KBM-7 (cell line): ENCODE data around the gene S100A12.
A peak's percentile ranks its signal among the peaks of the same experiment; 100 is the strongest.
"Not testable (repeated sequence)": the region's sequence is repeated elsewhere in the genome, so short reads cannot be mapped to it uniquely, and the experiment has no call there.

Experiments
- DNase-seq: peaks from one replicate; pipeline ENCODE4 v3.0.0-alpha.2; 2015
- in situ Hi-C: fragments of 300-500 bp; cut with MboI; formaldehyde crosslinking; loops from 2 replicates; pipeline ENCODE4 v1.14.3; 2020; ENCODE audit warnings: low sequenced_read_pairs, low pct_unique_long_range_greater_than_20kb, mixed read lengths

S100A12 gene

DNA sequence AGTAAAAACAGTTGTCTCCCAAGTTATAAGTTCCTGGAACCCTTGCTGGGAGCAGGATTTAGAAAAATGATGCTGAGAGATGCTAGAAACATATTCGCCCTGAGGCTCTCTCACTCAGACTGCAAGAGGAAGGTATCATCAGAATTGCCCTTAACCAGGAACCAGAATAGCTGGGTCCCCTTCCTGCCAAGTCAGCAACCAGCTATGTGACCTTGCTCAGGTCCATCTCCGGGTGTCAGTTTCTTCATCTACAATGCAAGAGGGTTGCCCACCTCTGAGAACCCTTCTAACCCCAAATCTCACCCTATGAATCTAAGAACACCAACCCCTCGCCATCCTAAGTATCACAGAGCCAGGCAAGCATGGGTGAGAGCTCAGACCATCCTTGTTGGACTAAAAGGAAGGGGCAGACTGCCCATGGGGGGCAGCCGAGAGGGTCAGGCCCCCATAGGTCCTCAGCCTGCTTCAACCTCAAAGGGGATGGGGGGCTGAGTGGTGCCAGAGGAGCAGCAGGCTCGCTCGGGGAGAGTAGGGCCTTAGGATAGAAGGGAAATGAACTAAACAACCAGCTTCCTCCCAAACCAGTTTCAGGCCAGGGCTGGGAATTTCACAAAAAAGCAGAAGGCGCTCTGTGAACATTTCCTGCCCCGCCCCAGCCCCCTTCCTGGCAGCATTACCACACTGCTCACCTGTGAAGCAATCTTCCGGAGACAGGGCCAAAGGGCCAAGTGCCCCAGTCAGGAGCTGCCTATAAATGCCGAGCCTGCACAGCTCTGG lies 18.2 kb downstream of the S100A12 start:
- in situ Hi-C loops: no loop called here
- peak; percentile 33 for DNase-seq

DNA sequence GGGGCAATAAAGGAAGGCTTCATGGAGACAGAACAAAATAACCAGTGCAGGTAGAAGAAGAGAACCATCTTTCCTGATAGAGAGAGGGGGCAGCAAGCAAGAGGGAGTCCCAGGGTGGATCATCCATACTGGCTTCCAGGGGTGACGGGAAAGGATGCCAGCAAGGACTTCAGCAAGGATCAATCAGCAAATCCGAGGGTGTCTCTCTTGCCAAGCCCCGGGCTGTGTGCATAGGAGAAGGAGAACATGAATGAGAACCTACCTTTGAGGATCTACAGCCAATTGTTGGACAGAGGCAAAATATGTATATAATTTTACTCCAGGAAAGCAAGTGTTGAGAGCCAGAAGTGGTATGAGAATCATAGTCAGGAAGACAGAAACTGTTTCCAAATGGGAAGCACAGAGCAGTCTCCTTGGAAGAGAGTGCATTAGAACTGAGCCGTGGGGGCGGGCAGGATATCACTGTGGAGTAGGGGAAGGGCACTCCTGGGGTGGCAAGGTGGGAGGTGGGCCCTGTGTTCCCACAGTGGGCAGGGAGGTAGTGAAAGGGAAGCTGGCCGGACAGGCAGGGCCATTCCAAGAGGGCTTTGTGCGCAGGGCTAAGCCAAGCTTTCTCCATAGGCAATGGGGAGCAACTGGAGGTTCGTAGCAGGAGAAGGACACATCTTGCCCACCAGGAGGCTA lies 18.9 kb downstream of the S100A12 start:
- DNase-seq: no peak
- in situ Hi-C loops: no loop called here

DNA sequence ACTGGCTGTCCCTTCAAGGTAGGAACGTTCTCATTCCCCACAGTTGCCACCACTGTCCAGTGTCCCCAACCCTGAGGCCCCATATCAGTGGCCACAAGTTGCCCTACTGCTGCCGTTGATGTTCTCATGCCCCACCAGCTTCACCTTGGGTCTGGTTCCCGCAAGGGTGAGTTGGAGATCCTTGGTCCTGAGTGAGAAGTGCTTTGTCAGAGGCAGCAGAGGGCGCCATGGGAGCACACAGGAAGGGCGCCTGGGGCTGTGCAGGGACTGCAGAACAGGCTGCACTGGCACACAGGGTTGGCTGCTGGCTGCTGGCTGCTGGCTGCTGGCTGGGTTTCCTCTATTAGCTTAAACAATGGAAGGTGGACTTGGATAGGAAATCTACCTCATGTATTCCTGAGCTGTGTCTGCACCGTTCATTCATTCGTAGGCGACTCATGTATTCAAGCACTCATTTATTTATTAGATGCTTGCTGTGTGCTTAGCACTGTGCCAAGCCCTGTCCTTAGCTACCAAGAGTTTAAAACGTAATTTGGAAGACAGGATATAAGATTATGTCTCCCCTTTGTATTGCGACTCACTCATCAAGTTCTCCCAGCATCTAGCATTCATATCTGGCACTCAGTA lies 19.9 kb downstream of the S100A12 start:
- DNase-seq: peak; percentile 65
- in situ Hi-C loops: no loop called here

DNA sequence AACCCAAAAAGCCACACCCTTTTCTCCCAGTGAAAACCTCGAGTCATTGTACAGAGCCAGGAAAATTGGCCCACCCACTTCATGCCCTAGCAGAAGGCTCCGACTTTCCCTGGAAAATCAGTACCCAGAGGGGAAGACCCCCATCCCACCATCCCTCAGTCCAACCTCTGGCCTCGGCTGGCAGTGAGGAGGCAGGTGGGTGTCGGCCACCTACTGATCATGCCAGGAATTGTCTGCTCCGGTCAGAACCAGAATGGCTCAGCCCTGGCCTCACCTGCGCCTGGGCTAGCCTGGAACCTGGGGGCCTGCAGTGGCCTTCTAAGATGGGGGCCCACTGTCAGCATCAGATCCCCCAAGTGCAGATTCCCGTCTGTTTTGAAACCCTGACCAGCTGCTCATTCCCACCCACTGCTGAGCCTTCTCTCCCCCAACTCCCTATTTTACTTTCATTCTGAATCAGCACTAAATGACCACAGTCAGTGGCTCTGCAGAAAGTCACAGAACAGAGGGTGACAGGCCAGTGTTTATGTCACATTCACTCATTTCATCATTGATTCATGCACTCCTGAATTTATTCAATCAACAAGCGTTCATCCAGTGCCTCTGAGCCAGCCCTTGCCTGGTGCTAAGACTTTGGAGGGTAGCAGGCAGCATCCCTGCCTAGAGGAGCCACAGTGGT lies 20.8 kb downstream of the S100A12 start:
- in situ Hi-C loops: no loop called here

DNA sequence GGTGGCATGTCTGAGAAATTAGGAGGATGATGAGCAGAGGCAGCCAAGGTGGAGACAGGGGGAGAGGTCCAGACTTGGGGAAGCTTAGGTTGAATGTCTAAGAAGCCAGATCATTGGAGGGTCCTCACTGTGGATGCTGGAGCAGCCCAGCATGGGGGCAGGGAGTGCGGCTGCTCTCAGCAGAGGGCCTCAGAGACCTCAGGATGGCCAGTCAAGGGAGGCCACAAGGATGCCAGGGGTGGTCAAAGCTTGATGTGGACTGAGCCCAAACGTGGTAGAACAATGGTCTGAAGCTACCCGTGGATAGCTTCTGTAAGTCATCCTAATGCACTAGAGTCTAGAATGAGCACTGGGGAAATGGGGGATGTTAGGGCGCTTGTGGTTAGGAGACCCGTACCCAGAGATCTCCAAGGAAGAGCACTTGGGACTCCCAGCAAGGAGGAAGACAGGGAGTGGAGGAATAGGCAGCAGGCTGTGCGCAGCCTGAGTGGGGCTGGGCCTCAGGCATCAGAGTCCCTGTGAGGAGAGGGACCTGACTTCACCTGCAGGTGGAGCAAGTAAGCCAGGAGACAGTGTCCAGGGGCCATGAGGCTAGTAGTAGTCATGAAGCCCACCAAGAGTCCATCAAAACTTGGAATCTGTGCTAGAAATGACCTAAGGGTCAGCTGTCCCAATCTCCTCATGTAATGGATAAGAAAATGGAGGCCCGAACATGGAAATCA lies 22.0 kb downstream of the S100A12 start:
- in situ Hi-C loops: no loop called here
- no peak for DNase-seq

More for the DNA sequence above, 20.8 kb downstream of the S100A12 start:
- no peak for DNase-seq

DNA sequence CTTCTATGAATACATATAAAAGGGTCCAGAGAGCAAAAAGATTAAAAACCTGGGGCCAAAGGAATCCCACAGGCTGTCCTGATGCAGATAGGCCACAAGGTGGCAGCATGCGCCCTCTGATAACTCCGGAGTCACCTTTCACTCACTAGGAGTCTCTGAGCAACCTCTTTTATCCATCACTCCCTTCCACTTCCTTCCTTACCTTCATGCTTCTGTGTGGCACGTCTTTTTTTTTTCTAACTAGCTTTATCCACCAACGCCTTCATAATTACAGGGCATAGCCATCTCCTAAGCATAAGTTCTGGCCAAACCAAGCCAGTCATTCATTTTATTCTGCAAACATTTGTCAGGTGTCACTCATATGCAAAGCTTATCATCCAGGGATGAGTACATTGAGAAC lies 22.9 kb downstream of the S100A12 start:
- in situ Hi-C loops: no loop called here
- peak; percentile 77 for DNase-seq

DNA sequence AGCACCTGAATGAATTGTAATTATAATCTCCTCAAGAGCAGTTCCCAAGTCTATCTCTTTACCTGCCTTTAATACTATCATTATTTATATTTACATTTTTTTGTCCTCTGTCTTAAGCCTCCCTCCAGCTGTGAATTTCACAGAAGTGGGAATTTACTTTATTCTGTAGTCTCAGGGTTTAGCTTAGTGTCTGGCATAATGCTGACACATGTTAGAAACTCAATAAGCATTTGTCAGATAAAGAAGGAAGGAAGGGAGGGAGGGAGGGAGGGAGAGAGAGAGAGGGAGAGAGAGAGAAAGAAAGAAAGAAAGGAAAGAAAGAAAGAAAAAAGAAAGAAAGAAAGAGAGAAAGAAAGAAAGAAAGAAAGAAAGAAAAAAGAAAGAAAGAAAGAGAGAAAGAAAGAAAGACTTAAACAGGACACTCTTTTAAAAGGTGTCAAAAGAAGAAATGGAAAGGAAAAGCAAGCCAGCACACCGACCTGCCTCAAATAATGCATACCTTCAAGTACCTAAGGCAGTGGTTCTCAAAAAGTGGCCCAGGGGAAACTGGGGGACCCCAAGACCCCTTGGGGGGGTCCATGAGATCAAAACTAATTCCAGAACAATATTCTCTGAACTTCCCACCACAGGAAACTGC lies 25.0 kb downstream of the S100A12 start:
- in situ Hi-C loops: no loop called here
- no peak for DNase-seq

DNA sequence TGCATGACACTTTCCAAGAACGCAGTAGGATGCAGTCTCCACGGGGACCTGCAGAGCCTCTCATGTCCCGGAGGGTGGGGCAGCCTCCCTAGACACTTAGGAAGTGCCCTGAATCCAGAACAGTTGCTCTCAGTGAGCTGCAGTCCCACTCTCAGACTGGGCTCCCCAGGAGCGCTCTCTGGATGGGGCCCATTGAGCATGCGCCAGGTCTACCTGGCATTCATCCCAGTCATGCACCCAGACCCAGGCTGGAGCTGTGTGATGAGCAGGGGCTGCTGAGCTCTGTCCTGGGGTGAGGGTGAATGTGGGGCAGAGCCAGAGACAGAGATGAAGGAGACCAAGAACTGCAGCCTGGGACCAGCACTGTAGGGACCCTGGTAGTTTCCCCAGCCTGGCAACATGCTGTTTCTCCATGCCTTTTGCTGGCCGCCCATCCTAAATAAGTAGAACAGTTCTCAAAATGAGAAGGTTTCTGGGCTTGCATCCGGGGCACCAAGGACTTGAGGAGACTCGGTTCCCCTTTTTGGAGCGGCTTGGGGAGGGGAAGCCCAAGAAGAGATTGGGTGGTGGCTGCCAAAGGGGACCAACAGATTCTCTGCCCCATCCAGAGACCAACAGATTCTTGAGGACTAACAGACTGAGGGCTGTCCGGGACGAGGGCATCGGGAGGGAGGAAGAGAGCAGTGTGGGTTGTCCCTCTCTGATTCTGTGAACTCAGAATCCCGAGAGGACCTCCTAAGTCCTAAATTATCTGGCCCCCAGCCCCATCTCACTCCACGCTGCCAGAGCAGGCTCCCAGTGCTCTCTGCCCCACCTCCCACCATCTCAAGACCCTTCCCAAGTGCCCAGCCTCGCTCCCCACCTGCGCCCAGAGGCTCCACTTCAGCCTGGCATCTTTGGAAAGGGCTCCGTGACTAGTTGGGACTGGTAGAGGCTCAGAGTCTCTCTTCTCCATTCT lies 25.8 kb downstream of the S100A12 start:
- in situ Hi-C loops: no loop called here
- no peak for DNase-seq

DNA sequence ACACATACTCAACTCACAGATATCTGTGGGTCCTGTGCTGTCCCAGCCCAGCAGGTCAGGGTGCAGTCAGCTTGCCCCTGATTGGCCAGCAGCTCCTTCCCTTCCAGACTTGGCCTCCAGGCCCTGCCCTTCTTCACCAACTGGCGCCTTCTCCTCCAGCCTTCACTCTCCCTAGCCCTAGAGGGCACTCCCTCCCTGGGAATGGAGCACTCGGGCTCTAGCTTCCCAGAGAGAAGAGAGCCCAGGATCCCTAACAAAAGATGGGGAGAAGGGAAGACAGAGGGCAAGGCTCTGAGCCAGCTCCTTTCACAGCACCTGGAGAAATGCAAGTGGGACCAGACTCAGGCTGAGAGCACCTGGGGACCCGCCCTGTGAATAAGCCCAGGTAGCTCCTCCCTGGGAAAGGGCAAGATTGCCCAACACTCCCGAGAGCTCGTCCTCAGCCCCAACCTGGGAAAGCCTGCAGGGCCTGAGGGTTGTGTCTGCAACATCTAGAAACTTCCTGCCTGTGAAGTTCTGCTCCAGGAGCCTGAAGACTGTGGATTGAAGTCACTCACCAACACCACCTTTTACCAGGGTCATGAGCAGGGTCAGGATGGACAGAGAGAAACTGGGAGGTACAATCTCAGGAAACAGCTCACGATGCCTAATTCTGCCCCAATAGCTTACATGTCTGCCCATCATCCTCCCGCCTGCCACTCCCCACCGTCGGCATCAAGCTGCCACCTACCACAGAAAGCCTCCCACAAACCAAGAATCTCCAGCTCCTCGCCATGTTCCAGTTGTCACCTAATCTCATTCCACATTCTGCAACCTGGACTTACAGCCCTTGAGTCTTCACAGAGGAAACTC lies 26.7 kb downstream of the S100A12 start, which contains the start of gene PGLYRP4:
Gene PGLYRP4 (minus strand): TSS at position 331 of the 852 bp plus-strand sequence. CDS start 909 bp downstream, outside the sequence.
- DNase-seq: no peak
- in situ Hi-C loops: no loop called here

DNA sequence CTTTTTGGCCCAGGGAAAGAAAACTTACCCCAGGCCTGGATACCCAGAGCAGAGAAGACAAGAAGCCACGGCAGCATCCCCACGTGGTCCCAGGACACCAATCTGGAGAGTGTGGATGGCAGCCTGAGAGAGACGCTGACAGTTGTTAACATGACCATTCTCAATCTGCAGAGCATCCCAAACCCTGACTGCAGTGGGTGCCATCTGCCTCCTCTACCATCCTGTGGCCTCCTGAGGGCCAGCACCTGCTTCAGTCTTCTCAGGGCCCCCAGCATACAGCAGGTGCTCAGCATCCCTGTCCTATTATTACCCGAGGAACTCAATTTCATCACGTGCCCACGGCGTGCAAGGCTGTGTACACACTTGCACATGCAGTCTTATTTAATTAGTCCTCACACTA lies 27.6 kb downstream of the S100A12 start:
- in situ Hi-C loops: no loop called here
- no peak for DNase-seq

DNA sequence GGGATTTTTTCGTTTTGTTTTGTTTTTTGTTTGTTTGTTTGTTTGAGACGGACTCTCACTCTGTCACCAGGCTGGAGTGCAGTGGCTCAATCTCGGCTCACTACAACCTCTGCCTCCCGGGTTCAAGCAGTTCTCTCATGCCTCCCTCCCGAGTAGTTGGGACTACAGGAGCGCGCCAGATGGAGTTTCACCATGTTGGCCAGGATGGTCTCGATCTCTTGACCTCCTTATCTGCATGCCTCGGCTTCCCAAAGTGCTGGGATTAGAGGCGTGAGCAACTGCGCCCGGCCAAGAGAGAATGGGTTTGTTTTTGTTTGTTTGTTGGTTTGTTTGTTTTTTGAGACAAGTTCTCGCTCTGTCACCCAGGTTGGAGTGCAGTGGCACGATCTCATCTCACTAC lies 28.4 kb downstream of the S100A12 start:
- in situ Hi-C loops, DNase-seq: not testable (repeated sequence)

DNA sequence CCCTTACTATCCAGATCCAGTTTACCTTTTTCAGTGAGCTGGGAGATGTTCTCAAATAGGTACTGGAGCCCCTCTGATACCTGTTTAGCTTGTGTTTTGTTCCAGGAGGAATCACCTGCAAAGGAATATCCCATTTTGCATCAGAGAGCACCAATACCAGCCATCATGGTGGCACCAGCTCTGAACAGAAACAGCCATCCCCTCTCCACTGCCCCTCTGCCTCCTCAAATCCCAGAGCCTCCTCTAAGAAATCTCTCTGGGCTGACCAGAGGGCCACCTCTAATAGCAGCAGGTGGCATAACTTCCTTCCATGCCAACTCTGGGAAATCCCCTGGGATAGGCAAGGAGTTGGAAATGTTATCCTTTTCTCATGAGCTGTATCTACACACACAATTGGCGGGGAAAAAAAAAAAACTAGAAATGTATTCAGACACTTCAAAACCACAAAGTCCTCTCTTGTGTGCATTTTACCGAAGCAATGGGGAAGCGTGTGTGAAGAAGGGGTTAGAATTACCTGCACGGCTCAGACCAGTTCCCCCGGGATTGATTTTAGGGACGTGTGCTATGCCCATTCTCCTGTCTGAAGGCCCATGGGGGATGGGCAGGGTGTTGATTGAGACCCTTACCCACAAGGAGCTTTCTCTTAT lies 29.2 kb downstream of the S100A12 start:
- in situ Hi-C loops: no loop called here
- no peak for DNase-seq

DNA sequence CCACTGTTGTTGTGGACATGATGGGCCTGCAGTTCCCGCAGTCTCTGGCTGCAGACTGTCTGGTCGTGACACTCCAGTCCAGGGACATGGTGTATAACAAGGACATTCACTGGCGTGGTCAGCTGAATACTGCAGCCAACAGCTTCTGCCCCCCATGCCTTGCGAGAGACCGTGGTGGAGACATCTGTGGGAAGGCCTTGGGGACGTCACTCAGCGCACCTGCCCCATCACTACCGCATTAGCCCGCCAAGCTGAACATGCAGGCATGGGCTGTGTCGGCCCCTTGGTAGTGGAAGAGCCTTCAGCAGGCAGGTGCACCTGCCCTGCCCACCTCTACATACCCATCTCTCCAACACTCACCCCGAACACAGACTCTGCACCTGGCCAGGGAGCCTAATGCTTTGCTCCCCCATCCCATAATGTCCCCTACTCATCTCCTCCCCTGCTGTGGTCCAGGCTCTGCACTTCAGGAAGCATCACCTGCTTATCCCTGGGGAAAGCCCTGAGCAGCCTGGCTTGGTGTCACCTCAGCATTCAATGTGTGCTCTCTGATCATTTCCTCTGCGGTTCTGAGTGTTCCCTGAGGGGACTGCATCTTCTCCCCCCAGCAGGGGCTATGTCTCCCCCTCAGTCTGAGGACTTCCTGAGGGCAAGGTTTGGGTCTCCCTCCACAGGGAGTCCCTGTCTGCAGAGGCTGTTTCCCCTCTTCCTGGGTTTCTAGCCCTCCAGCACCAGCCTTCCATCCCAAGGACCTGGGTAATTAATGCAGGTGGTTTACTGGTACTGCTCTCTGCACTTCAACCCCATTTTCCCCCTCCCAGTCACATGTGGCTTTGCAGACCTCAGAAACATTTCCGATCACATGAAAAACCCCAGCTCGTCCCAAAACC lies 30.0 kb downstream of the S100A12 start:
- in situ Hi-C loops: no loop called here
- DNase-seq: no peak

DNA sequence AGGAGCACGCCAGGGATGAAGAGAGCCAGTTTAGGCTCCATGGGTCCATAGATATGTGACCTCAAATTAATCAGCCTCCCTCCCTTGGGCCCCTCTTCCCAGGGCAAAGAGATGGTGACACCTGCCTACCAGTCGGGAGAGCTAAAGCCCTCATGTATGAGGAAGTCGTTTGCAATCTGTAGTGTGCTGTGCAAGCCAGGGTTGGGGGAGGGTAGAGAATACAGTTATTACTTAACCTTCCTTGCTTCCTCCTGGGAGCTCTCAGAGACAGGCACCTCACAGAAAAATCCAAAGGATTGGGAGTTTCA lies 30.7 kb downstream of the S100A12 start:
- DNase-seq: peak; percentile 72
- in situ Hi-C loops: no loop called here
